ENCODE measurements around the gene INPP4A.

Gene INPP4A

GRCh38 chr2:98468621-98469236 lies 24.1 kb downstream of the INPP4A start:
- Histone ChIP-seq H3K23ac (ENCODE audit: low read depth, low read length, poor library complexity) (no peak overlapping the region), H2AK5ac (ENCODE audit: low read depth, low read length) (no peak overlapping the region), H2BK12ac (ENCODE audit: low read length) (no peak overlapping the region), H3K14ac (ENCODE audit: low read length) (no peak overlapping the region), H3K4me2 (ENCODE audit: insufficient read depth, low read length, poor library complexity, severe bottlenecking) (no peak overlapping the region), H3K9ac (ENCODE audit: low read depth, low read length, poor library complexity) (no peak overlapping the region), H3K27ac (replicated peaks; ENCODE audit: low read length) (no peak overlapping the region), H2BK5ac (ENCODE audit: low read length) (no peak overlapping the region), H3K9me3 (replicated peaks in 1 of 2; ENCODE audit: control insufficient read depth in 2 of 2, insufficient read depth in 1 of 2, low read depth in 1 of 2, low read length in 2 of 2) (peaks cover 0 to 9% of the 10 kb centered on the region in 2 donors), H4K8ac (ENCODE audit: low read depth, low read length) (no peak overlapping the region), H3K4me3 (ENCODE audit: low read length in 2 of 2) (no peak overlapping the region), H2BK15ac (ENCODE audit: low read length) (no peak overlapping the region), H3K27me3 (ENCODE audit: control insufficient read depth in 3 of 3, insufficient read depth in 3 of 3, low read depth in 1 of 3, low read length in 3 of 3) (no peaks in the 10 kb centered on the region), H3K4ac (ENCODE audit: low read length) (no peak overlapping the region), H2BK120ac (ENCODE audit: low read depth, low read length) (no peak overlapping the region), H3K18ac (ENCODE audit: low read length) (no peak overlapping the region), H2AFZ (ENCODE audit: low read length) (no peak overlapping the region), H3K36me3 (replicated peaks in 1 of 2; ENCODE audit: control insufficient read depth in 2 of 2, insufficient read depth in 2 of 2, low read length in 2 of 2) (no peaks in the 10 kb centered on the region), H3K79me1 (ENCODE audit: low read depth, low read length) (peaks cover 8% of the 10 kb centered on the region), H3K4me1 (ENCODE audit: control insufficient read depth in 2 of 2, insufficient read depth in 1 of 2, low read depth in 1 of 2, low read length in 2 of 2) (peaks cover 0 to 6% of the 10 kb centered on the region in 2 donors), H4K91ac (ENCODE audit: low read depth, low read length, poor library complexity) (no peak overlapping the region)
- DNase-seq (ENCODE audit: low spot score) = no peak
- WGBS, 2 donors (ENCODE audit: extremely low coverage in 2 of 2, insufficient read length in 2 of 2, insufficient replicate concordance in 1 of 2) = no CpG with 5 or more reads among the region's 5 CpGs

DNA sequence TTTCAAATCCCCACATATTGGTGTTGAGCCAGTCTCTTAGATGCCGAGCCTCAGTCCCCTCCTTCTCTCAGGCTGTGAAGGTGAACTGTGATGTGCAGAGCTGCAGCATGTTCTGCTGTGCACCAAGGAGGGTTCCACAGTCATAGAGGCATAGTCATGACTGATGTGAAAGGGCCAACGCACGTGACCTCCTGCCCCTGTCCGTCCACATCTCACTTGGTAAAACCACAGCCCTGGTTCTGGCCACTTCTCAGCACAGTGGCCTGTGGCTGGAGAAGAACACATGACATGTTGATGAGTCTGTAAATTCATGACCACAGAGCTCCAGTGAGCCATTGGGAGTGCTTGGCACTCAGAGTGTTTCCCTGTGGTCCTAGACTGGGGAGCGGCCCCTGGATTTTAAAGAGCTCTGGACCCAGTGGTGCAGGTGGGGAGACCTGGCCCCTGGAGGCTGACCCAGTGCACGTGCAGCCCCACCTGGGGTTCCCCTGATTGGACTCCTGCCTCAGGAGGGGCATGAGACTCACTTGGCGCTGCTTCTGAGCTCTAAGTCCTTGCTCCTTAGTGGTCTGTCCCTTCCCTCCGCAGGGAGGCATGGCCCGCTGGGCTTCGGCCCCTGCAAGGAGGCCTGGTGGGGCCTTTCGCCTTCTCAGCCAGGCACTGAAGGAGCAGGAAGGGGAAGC lies 25.3 kb downstream of the INPP4A start:
- no peak overlapping the region for H3K9ac ChIP-seq (ENCODE audit: low read depth, low read length, poor library complexity)
- no peak overlapping the region for H4K8ac ChIP-seq (ENCODE audit: low read depth, low read length)
- H3K36me3 ChIP-seq (replicated peaks in 1 of 2; ENCODE audit: control insufficient read depth in 2 of 2, insufficient read depth in 2 of 2, low read length in 2 of 2) = no peaks in the 10 kb centered on the region
- H3K27ac ChIP-seq (replicated peaks; ENCODE audit: low read length) = no peak overlapping the region
- H3K4me3 ChIP-seq (ENCODE audit: low read length in 2 of 2) = no peak overlapping the region
- no peak overlapping the region for H2BK120ac ChIP-seq (ENCODE audit: low read depth, low read length)
- H2AK5ac ChIP-seq (ENCODE audit: low read depth, low read length) = no peak overlapping the region
- H2BK5ac ChIP-seq (ENCODE audit: low read length) = no peak overlapping the region
- H3K23ac ChIP-seq (ENCODE audit: low read depth, low read length, poor library complexity) = no peak overlapping the region
- H3K79me1 ChIP-seq (ENCODE audit: low read depth, low read length) = peaks cover 6% of the 10 kb centered on the region
- no peak overlapping the region for H2BK12ac ChIP-seq (ENCODE audit: low read length)
- H3K14ac ChIP-seq (ENCODE audit: low read length) = no peak overlapping the region
- no peak overlapping the region for H2BK15ac ChIP-seq (ENCODE audit: low read length)
- peaks cover 2 to 3% of the 10 kb centered on the region in 2 donors for H3K4me1 ChIP-seq (ENCODE audit: control insufficient read depth in 2 of 2, insufficient read depth in 1 of 2, low read depth in 1 of 2, low read length in 2 of 2)
- H2AFZ ChIP-seq (ENCODE audit: low read length) = no peak overlapping the region
- no peak overlapping the region for H3K4ac ChIP-seq (ENCODE audit: low read length)
- no peaks in the 10 kb centered on the region for H3K27me3 ChIP-seq (ENCODE audit: control insufficient read depth in 3 of 3, insufficient read depth in 3 of 3, low read depth in 1 of 3, low read length in 3 of 3)
- no peak overlapping the region for H3K18ac ChIP-seq (ENCODE audit: low read length)
- no peak overlapping the region for H4K91ac ChIP-seq (ENCODE audit: low read depth, low read length, poor library complexity)
- peaks cover 0 to 7% of the 10 kb centered on the region in 2 donors for H3K9me3 ChIP-seq (replicated peaks in 1 of 2; ENCODE audit: control insufficient read depth in 2 of 2, insufficient read depth in 1 of 2, low read depth in 1 of 2, low read length in 2 of 2)
- H3K4me2 ChIP-seq (ENCODE audit: insufficient read depth, low read length, poor library complexity, severe bottlenecking) = no peak overlapping the region
- WGBS, 2 donors (ENCODE audit: extremely low coverage in 2 of 2, insufficient read length in 2 of 2, insufficient replicate concordance in 1 of 2) = no CpG with 5 or more reads among the region's 11 CpGs
- no peak for DNase-seq (ENCODE audit: low spot score)

- peaks cover 0 to 6% of the 10 kb centered on the region in 2 donors for H3K9me3 ChIP-seq (replicated peaks in 1 of 2; ENCODE audit: control insufficient read depth in 2 of 2, insufficient read depth in 1 of 2, low read depth in 1 of 2, low read length in 2 of 2)
- no peak overlapping the region for H2BK120ac ChIP-seq (ENCODE audit: low read depth, low read length)
- no peak overlapping the region for H3K14ac ChIP-seq (ENCODE audit: low read length)
- no peak overlapping the region for H4K8ac ChIP-seq (ENCODE audit: low read depth, low read length)
- no peak overlapping the region for H3K9ac ChIP-seq (ENCODE audit: low read depth, low read length, poor library complexity)
- no CpG with 5 or more reads among the region's 7 CpGs for WGBS, 2 donors (ENCODE audit: extremely low coverage in 2 of 2, insufficient read length in 2 of 2, insufficient replicate concordance in 1 of 2)
- no peak overlapping the region for H2BK15ac ChIP-seq (ENCODE audit: low read length)
- H3K18ac ChIP-seq (ENCODE audit: low read length) = no peak overlapping the region
- no peak overlapping the region for H2BK12ac ChIP-seq (ENCODE audit: low read length)
- H3K36me3 ChIP-seq (replicated peaks in 1 of 2; ENCODE audit: control insufficient read depth in 2 of 2, insufficient read depth in 2 of 2, low read length in 2 of 2) = no peaks in the 10 kb centered on the region
- H3K4me1 ChIP-seq (ENCODE audit: control insufficient read depth in 2 of 2, insufficient read depth in 1 of 2, low read depth in 1 of 2, low read length in 2 of 2) = peaks cover 2% of the 10 kb centered on the region in 2 donors
- no peak overlapping the region for H3K23ac ChIP-seq (ENCODE audit: low read depth, low read length, poor library complexity)
- H2BK5ac ChIP-seq (ENCODE audit: low read length) = no peak overlapping the region
- no peak overlapping the region for H2AK5ac ChIP-seq (ENCODE audit: low read depth, low read length)
- H3K4me2 ChIP-seq (ENCODE audit: insufficient read depth, low read length, poor library complexity, severe bottlenecking) = no peak overlapping the region
- no peak overlapping the region for H4K91ac ChIP-seq (ENCODE audit: low read depth, low read length, poor library complexity)
- no peak overlapping the region for H3K4me3 ChIP-seq (ENCODE audit: low read length in 2 of 2)
- peaks cover 6% of the 10 kb centered on the region for H3K79me1 ChIP-seq (ENCODE audit: low read depth, low read length)
- H3K27me3 ChIP-seq (ENCODE audit: control insufficient read depth in 3 of 3, insufficient read depth in 3 of 3, low read depth in 1 of 3, low read length in 3 of 3) = no peaks in the 10 kb centered on the region
- no peak overlapping the region for H3K27ac ChIP-seq (replicated peaks; ENCODE audit: low read length)
- no peak overlapping the region for H3K4ac ChIP-seq (ENCODE audit: low read length)
- H2AFZ ChIP-seq (ENCODE audit: low read length) = no peak overlapping the region
- DNase-seq (ENCODE audit: low spot score) = no peak
Observed at GRCh38 chr2:98470851-98471255, 26.2 kb downstream of the INPP4A start.

- Histone ChIP-seq H3K4ac (ENCODE audit: low read length) (no peak overlapping the region), H3K79me1 (ENCODE audit: low read depth, low read length) (peaks cover 10% of the 10 kb centered on the region), H3K4me3 (ENCODE audit: low read length in 2 of 2) (no peak overlapping the region), H3K14ac (ENCODE audit: low read length) (no peak overlapping the region), H3K36me3 (replicated peaks in 1 of 2; ENCODE audit: control insufficient read depth in 2 of 2, insufficient read depth in 2 of 2, low read length in 2 of 2) (no peaks in the 10 kb centered on the region), H3K9ac (ENCODE audit: low read depth, low read length, poor library complexity) (no peak overlapping the region), H2BK15ac (ENCODE audit: low read length) (no peak overlapping the region), H4K91ac (ENCODE audit: low read depth, low read length, poor library complexity) (no peak overlapping the region), H2BK5ac (ENCODE audit: low read length) (no peak overlapping the region), H3K4me1 (ENCODE audit: control insufficient read depth in 2 of 2, insufficient read depth in 1 of 2, low read depth in 1 of 2, low read length in 2 of 2) (peaks cover 2% of the 10 kb centered on the region in 2 donors), H2BK12ac (ENCODE audit: low read length) (no peak overlapping the region), H3K27ac (replicated peaks; ENCODE audit: low read length) (no peak overlapping the region), H2AK5ac (ENCODE audit: low read depth, low read length) (no peak overlapping the region), H3K23ac (ENCODE audit: low read depth, low read length, poor library complexity) (no peak overlapping the region), H4K8ac (ENCODE audit: low read depth, low read length) (no peak overlapping the region), H2BK120ac (ENCODE audit: low read depth, low read length) (no peak overlapping the region), H2AFZ (ENCODE audit: low read length) (no peak overlapping the region), H3K18ac (ENCODE audit: low read length) (no peak overlapping the region), H3K4me2 (ENCODE audit: insufficient read depth, low read length, poor library complexity, severe bottlenecking) (no peak overlapping the region), H3K9me3 (replicated peaks in 1 of 2; ENCODE audit: control insufficient read depth in 2 of 2, insufficient read depth in 1 of 2, low read depth in 1 of 2, low read length in 2 of 2) (peaks cover 0 to 2% of the 10 kb centered on the region in 2 donors), H3K27me3 (ENCODE audit: control insufficient read depth in 3 of 3, insufficient read depth in 3 of 3, low read depth in 1 of 3, low read length in 3 of 3) (no peaks in the 10 kb centered on the region)
- no peak for DNase-seq (ENCODE audit: low spot score)
- WGBS, 2 donors (ENCODE audit: extremely low coverage in 2 of 2, insufficient read length in 2 of 2, insufficient replicate concordance in 1 of 2) = no CpG with 5 or more reads among the region's 10 CpGs
Observed at GRCh38 chr2:98471402-98472131, 26.9 kb downstream of the INPP4A start.
